HEK293 (cell line): ENCODE measurements around the gene BRD3.

ENCODE experiments used
- EGR2 ChIP-seq: fragments of 450-650 bp; formaldehyde crosslinking; IDR thresholded peaks from 2 replicates; pipeline ENCODE4 v1.5.1; 2016; ENCODE audit warnings: low read depth, missing biosample characterization, missing genetic modification characterization
- ZFP37 ChIP-seq: fragments of 450-650 bp; formaldehyde crosslinking; IDR thresholded peaks from 2 replicates; pipeline ENCODE4 v1.5.1; 2016; ENCODE audit warnings: missing biosample characterization, missing genetic modification characterization
- ZNF239 ChIP-seq: fragments of 450-650 bp; formaldehyde crosslinking; IDR thresholded peaks from 2 replicates; pipeline ENCODE4 v1.5.1; 2016; ENCODE audit warnings: missing biosample characterization, missing genetic modification characterization
- ZNF501 ChIP-seq: fragments of 450-650 bp; formaldehyde crosslinking; IDR thresholded peaks from 2 replicates; pipeline ENCODE4 v1.5.1; 2016; ENCODE audit warnings: missing biosample characterization, missing genetic modification characterization
- ZNF600 ChIP-seq: fragments of 450-650 bp; formaldehyde crosslinking; IDR thresholded peaks from 2 replicates; pipeline ENCODE4 v1.5.1; 2016; ENCODE audit warnings: missing biosample characterization, missing genetic modification characterization
- ZNF629 ChIP-seq: fragments of 450-650 bp; formaldehyde crosslinking; IDR thresholded peaks from 2 replicates; pipeline ENCODE4 v1.5.1; 2017; ENCODE audit warnings: missing biosample characterization, missing genetic modification characterization
- ZNF792 ChIP-seq: fragments of 450-650 bp; formaldehyde crosslinking; IDR thresholded peaks from 2 replicates; pipeline ENCODE4 v1.5.1; 2016; ENCODE audit warnings: missing biosample characterization, missing genetic modification characterization
- TF ChIP-seq, protein P1 (sequence below): fragments of 450-650 bp; formaldehyde crosslinking; IDR thresholded peaks from 2 replicates; pipeline ENCODE4 v1.5.1; 2016; ENCODE audit warnings: missing biosample characterization, missing genetic modification characterization
- TF ChIP-seq, protein P2 (sequence below): fragments of 450-650 bp; formaldehyde crosslinking; IDR thresholded peaks from 2 replicates; pipeline ENCODE4 v1.5.1; 2016; ENCODE audit warnings: missing biosample characterization, missing genetic modification characterization
- TF ChIP-seq, protein P3 (sequence below): fragments of 450-650 bp; formaldehyde crosslinking; IDR thresholded peaks from 2 replicates; pipeline ENCODE4 v1.5.1; 2017; ENCODE audit warnings: missing biosample characterization, missing genetic modification characterization
- TF ChIP-seq, protein P4 (sequence below): fragments of 450-650 bp; formaldehyde crosslinking; IDR thresholded peaks from 2 replicates; pipeline ENCODE4 v1.5.1; 2016; ENCODE audit warnings: missing biosample characterization, missing genetic modification characterization

DNA sequence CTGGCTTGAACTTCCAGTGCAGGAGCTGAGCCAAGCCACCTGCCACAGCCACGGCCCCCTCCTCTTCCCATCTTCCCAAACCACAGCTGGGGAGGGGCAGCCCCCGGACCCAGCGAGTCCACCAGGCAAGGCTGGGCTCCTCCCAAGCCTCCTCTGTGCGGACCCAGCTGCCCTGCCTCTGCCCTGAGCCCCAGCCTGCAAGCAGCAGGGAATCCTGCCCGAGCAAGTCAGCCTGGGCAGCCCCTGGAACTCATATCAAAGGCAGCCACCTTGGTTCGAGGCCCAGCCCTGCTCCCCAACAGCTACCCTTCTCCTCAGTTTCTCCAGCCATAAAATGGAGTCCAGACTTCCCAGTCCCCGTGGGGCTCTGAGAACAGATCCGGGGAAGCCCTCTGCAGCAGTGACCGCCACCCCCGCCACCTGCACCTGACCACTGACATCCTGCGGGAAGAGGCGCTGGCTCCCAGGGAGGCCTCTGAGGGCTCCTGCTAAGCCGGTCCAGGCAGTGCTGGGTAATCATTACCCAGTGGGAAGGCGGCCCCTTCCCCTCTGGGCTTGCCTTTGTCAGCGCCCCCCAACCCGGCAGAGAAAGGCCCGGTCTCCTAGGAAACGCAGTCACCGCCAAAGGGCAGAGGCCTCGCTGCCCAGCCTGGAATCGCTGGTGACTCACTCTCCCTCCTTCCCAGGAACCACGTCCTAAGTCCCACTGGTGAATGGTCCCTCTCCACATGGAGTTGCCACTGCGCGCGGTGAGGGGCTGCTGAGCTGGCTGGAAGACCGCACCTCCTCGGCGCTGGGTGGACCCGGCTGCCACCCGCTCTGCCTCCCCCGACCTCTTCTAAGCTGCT lies 77.2 kb downstream of the BRD3 start:
- TF ChIP-seq, protein P1, sequence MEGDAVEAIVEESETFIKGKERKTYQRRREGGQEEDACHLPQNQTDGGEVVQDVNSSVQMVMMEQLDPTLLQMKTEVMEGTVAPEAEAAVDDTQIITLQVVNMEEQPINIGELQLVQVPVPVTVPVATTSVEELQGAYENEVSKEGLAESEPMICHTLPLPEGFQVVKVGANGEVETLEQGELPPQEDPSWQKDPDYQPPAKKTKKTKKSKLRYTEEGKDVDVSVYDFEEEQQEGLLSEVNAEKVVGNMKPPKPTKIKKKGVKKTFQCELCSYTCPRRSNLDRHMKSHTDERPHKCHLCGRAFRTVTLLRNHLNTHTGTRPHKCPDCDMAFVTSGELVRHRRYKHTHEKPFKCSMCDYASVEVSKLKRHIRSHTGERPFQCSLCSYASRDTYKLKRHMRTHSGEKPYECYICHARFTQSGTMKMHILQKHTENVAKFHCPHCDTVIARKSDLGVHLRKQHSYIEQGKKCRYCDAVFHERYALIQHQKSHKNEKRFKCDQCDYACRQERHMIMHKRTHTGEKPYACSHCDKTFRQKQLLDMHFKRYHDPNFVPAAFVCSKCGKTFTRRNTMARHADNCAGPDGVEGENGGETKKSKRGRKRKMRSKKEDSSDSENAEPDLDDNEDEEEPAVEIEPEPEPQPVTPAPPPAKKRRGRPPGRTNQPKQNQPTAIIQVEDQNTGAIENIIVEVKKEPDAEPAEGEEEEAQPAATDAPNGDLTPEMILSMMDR (tag by site-specific recombination): no peak
- no peak; the same call in 1 of the 2 replicates for TF ChIP-seq ZNF600 (tag by site-specific recombination)
- no peak for TF ChIP-seq ZNF501 (tag by site-specific recombination)
- TF ChIP-seq, protein P2, sequence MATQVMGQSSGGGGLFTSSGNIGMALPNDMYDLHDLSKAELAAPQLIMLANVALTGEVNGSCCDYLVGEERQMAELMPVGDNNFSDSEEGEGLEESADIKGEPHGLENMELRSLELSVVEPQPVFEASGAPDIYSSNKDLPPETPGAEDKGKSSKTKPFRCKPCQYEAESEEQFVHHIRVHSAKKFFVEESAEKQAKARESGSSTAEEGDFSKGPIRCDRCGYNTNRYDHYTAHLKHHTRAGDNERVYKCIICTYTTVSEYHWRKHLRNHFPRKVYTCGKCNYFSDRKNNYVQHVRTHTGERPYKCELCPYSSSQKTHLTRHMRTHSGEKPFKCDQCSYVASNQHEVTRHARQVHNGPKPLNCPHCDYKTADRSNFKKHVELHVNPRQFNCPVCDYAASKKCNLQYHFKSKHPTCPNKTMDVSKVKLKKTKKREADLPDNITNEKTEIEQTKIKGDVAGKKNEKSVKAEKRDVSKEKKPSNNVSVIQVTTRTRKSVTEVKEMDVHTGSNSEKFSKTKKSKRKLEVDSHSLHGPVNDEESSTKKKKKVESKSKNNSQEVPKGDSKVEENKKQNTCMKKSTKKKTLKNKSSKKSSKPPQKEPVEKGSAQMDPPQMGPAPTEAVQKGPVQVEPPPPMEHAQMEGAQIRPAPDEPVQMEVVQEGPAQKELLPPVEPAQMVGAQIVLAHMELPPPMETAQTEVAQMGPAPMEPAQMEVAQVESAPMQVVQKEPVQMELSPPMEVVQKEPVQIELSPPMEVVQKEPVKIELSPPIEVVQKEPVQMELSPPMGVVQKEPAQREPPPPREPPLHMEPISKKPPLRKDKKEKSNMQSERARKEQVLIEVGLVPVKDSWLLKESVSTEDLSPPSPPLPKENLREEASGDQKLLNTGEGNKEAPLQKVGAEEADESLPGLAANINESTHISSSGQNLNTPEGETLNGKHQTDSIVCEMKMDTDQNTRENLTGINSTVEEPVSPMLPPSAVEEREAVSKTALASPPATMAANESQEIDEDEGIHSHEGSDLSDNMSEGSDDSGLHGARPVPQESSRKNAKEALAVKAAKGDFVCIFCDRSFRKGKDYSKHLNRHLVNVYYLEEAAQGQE (tag by site-specific recombination): no peak
- no peak for TF ChIP-seq ZFP37 (tag by site-specific recombination)
- TF ChIP-seq, protein P3, sequence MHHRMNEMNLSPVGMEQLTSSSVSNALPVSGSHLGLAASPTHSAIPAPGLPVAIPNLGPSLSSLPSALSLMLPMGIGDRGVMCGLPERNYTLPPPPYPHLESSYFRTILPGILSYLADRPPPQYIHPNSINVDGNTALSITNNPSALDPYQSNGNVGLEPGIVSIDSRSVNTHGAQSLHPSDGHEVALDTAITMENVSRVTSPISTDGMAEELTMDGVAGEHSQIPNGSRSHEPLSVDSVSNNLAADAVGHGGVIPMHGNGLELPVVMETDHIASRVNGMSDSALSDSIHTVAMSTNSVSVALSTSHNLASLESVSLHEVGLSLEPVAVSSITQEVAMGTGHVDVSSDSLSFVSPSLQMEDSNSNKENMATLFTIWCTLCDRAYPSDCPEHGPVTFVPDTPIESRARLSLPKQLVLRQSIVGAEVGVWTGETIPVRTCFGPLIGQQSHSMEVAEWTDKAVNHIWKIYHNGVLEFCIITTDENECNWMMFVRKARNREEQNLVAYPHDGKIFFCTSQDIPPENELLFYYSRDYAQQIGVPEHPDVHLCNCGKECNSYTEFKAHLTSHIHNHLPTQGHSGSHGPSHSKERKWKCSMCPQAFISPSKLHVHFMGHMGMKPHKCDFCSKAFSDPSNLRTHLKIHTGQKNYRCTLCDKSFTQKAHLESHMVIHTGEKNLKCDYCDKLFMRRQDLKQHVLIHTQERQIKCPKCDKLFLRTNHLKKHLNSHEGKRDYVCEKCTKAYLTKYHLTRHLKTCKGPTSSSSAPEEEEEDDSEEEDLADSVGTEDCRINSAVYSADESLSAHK (tag by site-specific recombination): no peak
- TF ChIP-seq, protein P4, sequence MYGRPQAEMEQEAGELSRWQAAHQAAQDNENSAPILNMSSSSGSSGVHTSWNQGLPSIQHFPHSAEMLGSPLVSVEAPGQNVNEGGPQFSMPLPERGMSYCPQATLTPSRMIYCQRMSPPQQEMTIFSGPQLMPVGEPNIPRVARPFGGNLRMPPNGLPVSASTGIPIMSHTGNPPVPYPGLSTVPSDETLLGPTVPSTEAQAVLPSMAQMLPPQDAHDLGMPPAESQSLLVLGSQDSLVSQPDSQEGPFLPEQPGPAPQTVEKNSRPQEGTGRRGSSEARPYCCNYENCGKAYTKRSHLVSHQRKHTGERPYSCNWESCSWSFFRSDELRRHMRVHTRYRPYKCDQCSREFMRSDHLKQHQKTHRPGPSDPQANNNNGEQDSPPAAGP (tag by site-specific recombination): no peak
- no peak for TF ChIP-seq ZNF792 (tag by site-specific recombination)
- no peak for TF ChIP-seq EGR2 (tag by site-specific recombination)
- no peak for TF ChIP-seq ZNF239 (tag by site-specific recombination)
- no peak for TF ChIP-seq ZNF629 (tag by site-specific recombination)
